Measurements from ENCODE around the gene FAM209A.
"Not testable (repeated sequence)": the region's sequence is repeated elsewhere in the genome, so short reads cannot be mapped to it uniquely, and the experiment has no call there.

The FAM209A gene

DNA sequence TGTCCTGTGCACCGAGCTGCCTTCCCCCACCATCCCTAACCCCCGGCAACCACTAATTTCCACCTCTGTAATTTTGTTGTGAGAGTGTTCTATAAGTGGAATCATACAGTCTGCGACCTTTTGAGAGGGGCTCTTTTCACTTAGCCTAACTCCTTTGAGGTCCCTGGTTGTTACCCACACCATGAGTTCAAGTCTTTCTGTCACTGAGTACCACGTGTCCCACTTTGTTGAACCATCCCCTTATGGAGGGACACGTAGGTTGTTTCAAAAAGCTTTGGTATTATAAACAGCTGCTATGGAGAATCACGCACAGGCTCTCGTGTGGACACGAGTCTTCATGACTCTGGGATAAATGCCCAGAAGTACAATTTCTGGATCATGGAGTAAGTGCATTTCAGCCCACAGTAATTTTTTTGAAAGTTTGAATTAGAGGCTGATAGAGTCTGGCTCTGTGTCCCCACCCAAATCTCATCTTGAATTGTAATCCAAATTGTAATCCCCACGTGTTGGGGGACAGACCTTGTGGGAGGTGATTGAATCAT, 18.0 kb downstream of the FAM209A start:
- DNase-seq = no peak

DNA sequence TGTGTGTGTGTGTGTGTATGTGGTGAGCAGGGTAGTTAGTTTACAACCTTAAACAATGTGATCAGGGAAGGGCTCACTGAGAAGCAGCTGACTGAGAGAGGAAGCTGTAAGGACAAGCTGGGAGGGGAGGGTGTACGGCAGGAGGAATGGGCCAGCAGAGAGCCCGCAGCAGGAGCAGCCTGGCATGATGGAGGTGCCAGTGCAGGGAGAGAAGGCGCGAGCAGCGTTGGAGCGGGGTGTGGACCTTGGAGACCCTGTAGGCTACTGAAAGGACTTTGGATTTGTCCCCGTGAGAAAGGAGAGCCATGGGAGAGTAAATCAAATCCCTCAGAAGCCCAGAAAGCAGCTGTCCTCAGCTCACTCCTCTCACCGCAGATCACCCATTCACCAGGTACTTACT, 27.0 kb downstream of the FAM209A start:
- no peak for DNase-seq

DNA sequence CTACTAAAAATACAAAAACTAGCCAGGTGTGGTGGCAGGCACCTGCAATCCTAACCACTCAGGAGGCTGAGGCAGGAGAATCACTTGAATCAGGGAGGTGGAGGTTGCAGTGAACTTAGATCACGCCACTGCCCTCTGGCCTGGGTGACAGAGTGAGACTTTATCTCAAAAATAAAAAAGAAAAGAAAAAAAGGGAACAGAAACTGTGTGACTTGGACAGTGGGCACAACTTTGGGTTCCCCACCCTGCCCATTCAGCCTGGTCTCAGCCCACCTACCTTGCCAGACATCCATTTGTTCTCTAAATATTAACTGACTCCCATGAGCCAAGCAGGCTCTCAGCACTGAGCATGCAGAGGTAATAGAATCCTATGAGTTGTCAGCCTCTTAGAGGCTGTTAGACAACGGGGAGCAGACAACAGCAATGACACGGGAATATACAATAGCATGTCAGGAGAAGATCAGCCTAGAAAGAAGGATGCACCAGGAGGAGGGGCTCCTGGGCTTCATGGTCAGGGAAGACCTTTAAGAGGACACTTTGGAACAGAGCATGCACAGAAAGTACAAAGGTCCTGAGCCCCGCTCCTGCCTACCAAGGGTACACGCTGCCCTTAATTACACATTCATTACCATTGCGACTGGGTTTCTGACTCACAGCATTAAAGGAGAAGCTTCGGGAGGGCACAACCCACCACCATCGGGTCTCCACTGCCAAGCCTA, 28.5 kb downstream of the FAM209A start:
- no peak for DNase-seq

DNA sequence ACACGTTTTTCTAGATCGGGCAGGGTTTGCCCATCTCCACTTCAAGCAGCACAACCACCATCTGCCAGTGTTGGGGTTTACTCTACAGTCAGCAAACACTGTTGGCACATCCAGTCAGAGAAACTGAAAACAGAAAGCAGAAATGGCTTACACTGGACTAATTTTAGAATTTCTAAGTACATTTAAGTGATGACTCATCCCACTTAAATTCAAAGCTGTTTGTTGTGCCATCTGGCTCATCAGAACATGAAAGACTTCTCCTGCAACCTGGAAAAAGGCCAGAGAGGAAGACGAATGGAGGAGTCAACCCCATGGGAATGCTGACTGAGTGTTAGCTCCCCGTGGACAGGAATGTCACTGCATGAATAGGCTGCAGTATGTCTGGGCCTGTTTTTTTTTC, 30.3 kb downstream of the FAM209A start:
- DNase-seq = no peak

DNA sequence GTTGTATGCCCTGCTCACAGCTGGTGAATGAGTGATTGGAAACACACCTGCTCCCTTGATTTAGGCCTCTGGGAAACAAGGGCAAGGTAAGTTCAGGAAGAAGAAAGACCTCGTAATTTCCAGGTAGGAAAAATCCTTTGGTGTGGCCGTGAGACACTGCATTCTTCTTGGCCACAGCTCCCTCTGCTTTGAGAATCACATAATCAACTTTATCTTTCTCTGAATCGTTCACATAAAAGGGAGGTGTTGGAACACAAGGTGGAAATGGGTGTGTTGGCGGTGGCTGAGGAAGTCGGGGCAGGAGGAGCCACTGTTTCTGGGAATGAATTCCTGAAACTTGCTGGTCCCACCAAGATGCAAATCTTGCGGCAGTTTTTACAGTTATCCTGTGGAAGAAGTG, 34.4 kb downstream of the FAM209A start:
- DNase-seq = no peak

DNA sequence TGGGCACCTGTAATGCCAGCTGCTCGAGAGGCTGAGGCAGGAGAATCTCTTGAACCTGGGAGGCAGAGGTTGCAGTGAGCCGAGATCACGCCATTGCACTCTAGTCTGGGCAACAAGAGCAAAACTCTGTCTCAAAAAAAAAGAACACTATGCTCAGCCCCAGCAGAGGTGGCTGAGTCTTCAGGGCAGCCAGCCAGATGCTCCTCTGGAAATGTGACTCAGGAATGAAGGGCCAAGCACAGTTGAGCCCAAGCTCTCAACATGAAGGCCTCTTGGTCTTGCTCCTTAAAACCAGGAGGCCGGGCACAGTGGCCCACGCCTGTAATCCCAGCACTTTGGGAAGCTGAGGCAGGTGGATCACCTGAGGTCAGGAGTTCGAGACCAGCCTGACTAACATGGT, 40.0 kb downstream of the FAM209A start:
- not testable (repeated sequence) for DNase-seq

DNA sequence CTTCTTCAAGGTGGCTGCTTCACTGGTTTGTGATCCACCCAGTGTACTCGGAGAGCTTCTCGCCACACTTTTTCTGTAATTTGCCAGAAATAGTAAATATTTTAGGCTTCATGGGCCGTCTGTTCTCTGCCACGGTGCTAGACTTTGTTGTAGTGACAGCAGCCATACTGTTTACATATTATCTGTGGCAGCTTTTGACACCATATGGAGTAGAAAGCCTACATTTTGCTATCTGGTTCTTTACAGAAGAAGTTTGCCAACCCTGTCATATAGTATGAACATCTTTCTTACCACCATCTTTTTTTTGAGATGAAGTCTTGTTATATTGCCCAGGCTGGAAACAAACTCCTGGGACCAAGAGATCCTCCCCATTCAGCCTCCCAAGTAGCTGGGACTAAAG, 41.0 kb downstream of the FAM209A start:
- DNase-seq = no peak

DNA sequence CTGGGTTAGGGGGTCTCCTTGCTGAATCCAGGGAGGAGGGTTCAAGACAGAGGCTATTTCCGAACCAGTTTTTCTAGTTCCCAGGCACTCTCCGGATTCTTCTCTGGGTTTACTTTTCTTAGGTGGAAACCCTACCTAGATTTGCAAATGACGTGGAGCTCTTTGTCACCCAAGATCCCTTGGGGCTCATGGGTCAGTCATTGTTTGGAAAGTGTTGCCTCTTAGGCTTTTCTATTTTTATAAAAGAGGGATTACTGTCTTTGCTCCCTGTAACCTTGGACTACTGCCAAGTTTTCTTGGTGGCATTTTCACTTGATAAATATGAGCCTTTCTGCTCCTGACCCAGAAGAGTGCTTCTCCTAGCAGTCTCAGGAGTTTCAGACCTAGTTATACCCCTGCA, 42.1 kb downstream of the FAM209A start:
- no peak for DNase-seq

DNA sequence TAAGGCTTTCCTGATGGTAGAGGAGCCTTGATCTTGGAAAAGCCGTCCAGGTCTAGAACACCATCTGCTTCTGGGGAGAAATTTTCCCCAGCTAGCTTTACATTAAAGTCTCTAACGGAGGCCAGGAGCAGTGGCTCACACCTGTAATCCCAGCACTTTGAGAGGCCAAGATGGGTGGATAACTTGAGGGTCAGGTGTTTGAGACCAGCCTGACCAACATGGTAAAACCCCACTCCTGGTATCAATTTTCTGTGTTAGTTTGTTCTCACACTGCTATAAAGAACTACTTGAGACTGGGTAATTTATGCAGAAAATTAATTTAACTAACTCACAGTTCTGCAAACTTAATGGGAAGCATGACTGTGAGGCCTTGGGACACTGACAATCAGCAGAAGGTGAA, 46.3 kb downstream of the FAM209A start:
- no peak for DNase-seq

DNA sequence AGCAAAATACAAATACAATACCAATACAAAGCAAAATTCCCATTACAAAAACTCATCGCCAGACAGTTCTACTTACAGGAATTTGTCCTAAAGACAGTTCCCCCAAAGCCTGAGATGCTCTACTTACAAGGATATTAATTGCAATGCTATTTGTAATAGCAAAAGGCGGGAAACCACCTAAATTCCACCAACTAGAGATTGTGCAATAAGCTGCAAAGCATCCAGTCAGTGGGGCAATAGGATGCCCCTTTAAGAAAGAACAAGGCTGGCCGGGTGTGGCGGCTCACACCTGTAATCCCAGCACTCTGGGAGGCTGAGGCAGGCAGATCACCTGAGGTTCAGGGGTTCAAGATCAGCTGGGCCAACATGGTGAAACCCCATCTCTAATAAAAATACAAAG, 47.6 kb downstream of the FAM209A start:
- DNase-seq = no peak

DNA sequence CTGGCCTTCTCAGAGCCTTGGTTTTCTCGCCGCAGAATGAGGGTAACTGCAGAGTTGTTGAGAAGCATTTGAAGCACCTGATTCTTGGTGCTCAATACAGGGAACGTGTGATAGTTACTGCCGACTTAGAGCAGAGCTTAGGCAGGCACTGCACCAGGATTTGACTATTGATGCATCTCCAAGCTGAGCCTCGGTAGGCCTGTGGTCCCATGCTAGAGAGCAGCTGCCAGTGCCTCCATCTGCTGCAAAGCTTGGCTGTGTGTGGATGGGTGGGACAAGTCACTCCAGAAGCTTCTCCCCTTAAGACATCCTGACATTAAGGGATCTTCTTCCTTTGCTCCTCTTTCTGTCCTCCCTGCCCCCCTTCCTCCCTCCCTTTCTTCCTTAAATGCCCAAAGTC, 49.4 kb downstream of the FAM209A start:
- no peak for DNase-seq

DNA sequence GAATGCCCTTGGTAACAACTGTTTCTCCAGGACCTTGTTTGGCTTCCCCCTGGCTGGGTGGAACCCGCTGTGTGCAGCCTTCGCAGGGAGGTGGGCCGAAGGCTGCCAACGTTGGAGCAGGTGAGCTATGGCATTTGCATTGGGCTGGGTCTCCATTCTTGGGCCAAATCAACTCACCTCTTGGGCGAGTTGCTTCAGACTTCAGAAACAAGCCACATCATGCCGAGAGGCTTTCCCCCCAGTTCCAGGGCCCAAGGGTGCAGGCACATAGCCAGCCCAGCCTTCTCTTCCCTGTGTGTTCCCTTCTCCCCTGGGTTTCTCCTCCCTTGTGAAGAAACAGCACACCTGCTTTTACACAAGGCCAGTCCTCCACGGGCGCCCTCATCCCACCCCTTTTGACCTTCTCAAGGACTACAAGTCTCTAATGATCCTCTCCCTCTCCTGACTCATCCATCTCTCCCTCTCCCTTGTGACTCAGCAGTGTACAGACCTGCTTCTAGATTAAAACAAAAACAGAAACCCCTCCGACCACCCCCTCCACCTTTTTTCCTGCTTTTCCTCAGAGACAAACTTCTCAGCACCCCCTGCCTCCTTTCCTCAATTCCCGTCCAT, 50.1 kb downstream of the FAM209A start:
- no peak for DNase-seq

DNA sequence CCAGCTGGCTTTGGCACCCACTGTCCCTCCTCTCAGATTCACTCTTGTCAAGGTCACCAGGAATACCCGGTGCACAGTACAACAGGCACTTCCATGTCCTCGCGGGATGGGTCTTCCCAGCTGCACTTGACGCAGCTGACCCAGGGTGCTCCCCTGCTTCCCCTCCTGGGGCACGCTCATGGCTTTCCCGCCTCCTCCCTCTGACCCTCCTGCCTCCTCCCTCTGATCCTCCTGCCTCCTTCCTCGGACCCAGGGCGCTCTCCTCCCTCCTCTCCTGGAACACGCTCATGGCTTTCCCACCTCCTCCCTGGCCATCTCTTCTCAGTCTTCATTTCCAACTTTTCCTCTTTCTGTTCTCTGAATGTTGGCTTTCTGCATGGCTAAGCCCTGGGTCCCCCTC, 50.6 kb downstream of the FAM209A start:
- no peak for DNase-seq
